SK-N-SH treated with all-trans-retinoic acid at 6 μM for 48 hours (cell line): Measurements from ENCODE around the gene CBY2.

ENCODE experiments used
- PPARA ChIP-seq: fragments of 250-450 bp; sonication (Bioruptor Pico); IDR thresholded peaks from 2 replicates; pipeline ENCODE4 v1.5.0; 2020; ENCODE audit warnings: mild to moderate bottlenecking, borderline replicate concordance
- ZFP3 ChIP-seq: fragments of 250-450 bp; sonication (Bioruptor Pico); IDR thresholded peaks from 2 replicates; pipeline ENCODE4 v1.5.0; 2020; ENCODE audit warnings: mild to moderate bottlenecking, moderate library complexity

DNA sequence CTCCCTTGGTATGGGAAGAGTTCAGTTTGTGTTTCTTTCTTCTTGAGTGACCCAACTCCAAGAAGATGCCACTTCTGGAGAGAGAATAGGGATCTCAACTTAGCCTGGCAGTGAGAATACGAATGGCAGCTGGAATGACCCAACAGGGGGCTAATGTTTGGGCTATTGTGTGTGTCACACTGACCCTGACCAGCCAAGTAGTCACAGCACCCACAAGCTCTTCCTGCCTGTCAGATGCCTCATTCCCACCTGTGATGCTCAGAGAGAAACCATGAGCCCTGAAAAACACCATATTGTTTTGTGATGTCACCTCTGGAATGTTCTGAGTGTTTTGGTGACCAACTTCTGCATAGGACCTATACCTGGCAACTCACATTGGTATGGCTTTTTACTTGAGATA, at the start of gene CBY2:
- TF ChIP-seq PPARA (CRISPR knock-in tag) (no peak), ZFP3 (no peak)
